Effector memory CD4-positive, alpha-beta T cell (primary cell): ENCODE measurements around the gene MS4A13.
"Not testable (repeated sequence)": the region's sequence is repeated elsewhere in the genome, so short reads cannot be mapped to it uniquely, and the experiment has no call there.

Source experiments
- DNase-seq, 3 donors: peaks; one replicate each; pipeline ENCODE4 v3.0.0-alpha.2; 2020
- H3K27ac ChIP-seq: 2 replicates; pipeline ENCODE4 v1.7.0; 2013; ENCODE audit warnings: mild to moderate bottlenecking, low read length, moderate library complexity; ENCODE audit not compliant: insufficient read depth, poor library complexity, severe bottlenecking
- H3K27me3 ChIP-seq: replicated peaks from 2 replicates; pipeline ENCODE4 v1.7.0; 2013; ENCODE audit warnings: mild to moderate bottlenecking, low read length; ENCODE audit not compliant: insufficient read depth, control insufficient read depth, poor library complexity, severe bottlenecking
- H3K36me3 ChIP-seq: 2 replicates; pipeline ENCODE4 v1.7.0; 2013; ENCODE audit warnings: mild to moderate bottlenecking, low read length, moderate library complexity; ENCODE audit not compliant: control insufficient read depth, insufficient read depth
- H3K4me1 ChIP-seq: 2 replicates; pipeline ENCODE4 v1.7.0; 2013; ENCODE audit warnings: low read length, mild to moderate bottlenecking; ENCODE audit not compliant: control insufficient read depth, insufficient read depth, poor library complexity, severe bottlenecking
- H3K4me3 ChIP-seq: 2 replicates; pipeline ENCODE4 v1.7.0; 2013; ENCODE audit warnings: low read length, low read depth, mild to moderate bottlenecking; ENCODE audit not compliant: insufficient read depth, poor library complexity, severe bottlenecking
- H3K9me3 ChIP-seq: 2 replicates; pipeline ENCODE4 v1.7.0; 2013; ENCODE audit warnings: mild to moderate bottlenecking, low read length, moderate library complexity; ENCODE audit not compliant: control insufficient read depth

MS4A13 gene

DNA sequence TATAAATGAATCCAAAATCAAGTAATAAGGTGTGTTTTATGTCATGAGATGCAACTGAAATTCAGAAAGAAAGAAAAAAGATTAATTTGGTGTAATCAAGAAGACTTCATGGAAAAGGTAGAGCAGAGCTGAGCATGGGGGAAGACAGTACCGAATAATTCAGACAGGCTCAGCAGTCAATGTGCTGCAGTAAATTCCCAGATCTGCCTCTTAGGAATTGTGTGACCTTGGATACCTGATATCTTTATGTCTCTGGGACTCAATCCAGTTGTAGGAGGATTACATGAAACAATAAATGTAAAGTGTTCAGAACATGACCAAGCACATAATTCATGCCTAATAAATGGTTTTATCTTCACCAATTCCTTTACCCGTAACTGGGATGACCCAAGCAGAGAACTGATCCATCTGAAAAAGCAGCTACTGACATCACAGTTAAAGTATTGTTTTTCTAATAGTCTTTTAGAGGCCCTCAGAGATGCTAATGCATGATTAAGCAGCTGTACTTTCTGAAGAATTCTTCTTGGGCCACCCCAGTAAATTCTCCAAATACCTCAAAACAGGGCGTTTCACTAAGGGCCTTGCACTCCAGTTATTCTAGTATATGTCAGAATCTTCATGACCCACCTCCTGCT lies 14.8 kb upstream of the MS4A13 start:
- H3K4me1 ChIP-seq, result no peaks in the 10 kb centered on the region
- no peak overlapping the region for H3K4me3 ChIP-seq
- no peak overlapping the region for H3K27ac ChIP-seq

GRCh38 chr11:60502221-60502775 lies 12.9 kb upstream of the MS4A13 start:
- no peak for DNase-seq
- Histone ChIP-seq H3K36me3 (no peaks in the 10 kb centered on the region), H3K4me3 (no peak overlapping the region), H3K27ac (no peak overlapping the region), H3K27me3 (no peaks in the 10 kb centered on the region), H3K4me1 (no peaks in the 10 kb centered on the region), H3K9me3 (no peaks in the 10 kb centered on the region)

More for the DNA sequence above, 14.8 kb upstream of the MS4A13 start:
- Histone ChIP-seq H3K36me3 (no peaks in the 10 kb centered on the region), H3K9me3 (no peaks in the 10 kb centered on the region), H3K27me3 (no peaks in the 10 kb centered on the region)
- DNase-seq, result no peak

DNA sequence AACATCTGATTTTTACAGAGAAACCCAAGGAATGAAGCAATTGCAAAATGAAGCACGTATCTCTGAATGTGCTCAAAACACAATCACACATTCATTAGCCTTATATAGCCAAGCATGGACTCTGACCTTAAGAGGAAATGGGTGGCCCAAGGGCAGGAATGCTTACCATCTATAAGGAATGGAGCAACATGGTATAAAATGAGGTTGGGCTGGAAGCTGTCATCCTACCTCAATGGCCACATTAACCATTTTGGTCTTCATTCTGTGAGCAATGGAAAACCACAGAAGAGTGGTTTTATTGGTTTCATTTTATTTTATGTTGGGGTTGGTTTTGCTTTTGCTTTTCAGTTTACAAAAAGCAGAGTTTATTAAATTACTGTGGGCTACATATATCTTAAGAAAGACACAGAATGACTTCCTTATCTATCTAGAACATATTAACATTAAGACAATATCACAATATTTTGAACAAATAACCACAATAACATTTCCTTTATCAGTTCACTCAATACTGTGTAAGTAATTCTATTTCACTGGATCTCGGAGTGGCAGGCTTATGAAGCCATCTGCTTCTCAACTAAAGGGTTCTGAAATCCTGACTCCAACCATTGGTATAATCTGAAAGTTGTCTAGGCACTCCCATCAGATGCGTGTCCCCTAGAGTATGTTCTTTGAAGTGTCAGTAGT lies 10.8 kb upstream of the MS4A13 start:
- no peak for DNase-seq
- no peaks in the 10 kb centered on the region for H3K4me1 ChIP-seq
- H3K9me3 ChIP-seq, result no peaks in the 10 kb centered on the region
- H3K4me3 ChIP-seq, result no peak overlapping the region
- no peaks in the 10 kb centered on the region for H3K36me3 ChIP-seq
- H3K27me3 ChIP-seq, result no peaks in the 10 kb centered on the region
- H3K27ac ChIP-seq, result no peak overlapping the region

DNA sequence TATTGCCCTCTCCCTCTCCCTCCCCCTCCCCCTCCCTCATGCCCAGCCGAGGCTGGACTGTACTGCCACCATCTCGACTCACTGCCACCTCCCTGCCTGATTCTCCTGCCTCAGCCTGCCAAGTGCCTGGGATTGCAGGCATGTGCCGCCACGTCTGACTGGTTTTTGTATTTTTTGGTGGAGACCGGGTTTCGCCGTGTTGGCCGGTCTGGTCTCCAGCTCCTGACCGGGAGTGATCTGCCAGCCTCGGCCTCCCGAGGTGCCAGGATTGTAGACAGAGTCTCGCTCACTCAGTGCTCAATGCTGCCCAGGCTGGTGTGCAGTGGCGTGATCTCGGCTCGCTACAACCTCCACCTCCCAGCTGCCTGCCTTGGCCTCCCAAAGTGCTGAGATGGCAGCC lies 5.6 kb upstream of the MS4A13 start:
- not testable (repeated sequence) for H3K27me3 ChIP-seq, DNase-seq, H3K9me3 ChIP-seq, H3K4me3 ChIP-seq, H3K27ac ChIP-seq, H3K36me3 ChIP-seq, H3K4me1 ChIP-seq

DNA sequence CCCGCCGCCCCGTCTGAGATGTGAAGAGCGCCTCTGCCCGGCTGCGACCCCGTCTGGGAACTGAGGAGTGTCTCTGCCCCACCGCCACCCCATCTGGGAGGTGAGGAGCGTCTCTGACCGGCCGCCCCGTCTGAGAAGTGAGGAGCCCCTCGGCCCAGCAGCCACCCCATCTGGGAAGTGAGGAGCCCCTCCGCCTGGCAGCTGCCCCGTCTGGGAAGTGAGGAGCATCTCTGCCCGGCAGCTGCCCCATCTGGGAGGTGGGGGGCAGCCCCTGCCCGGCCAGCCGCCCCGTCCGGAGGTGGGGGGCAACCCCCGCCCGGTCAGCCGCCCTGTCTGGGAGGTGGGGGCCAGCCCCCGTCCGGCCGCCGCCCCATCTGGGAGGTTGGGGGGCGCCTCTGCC lies 5.0 kb upstream of the MS4A13 start:
- H3K4me1 ChIP-seq, result not testable (repeated sequence)

GRCh38 chr11:60511393-60511792 lies 3.8 kb upstream of the MS4A13 start:
- no peaks in the 10 kb centered on the region for H3K27me3 ChIP-seq
- no peaks in the 10 kb centered on the region for H3K9me3 ChIP-seq
- H3K4me1 ChIP-seq, result no peaks in the 10 kb centered on the region
- no peak overlapping the region for H3K27ac ChIP-seq
- no peak for DNase-seq
- H3K4me3 ChIP-seq, result no peak overlapping the region
- H3K36me3 ChIP-seq, result no peaks in the 10 kb centered on the region

More for the DNA sequence above, 5.0 kb upstream of the MS4A13 start:
- H3K9me3 ChIP-seq, DNase-seq, H3K27me3 ChIP-seq, H3K36me3 ChIP-seq, H3K27ac ChIP-seq, H3K4me3 ChIP-seq: not testable (repeated sequence)

GRCh38 chr11:60512651-60513225 lies 2.5 kb upstream of the MS4A13 start:
- Histone ChIP-seq H3K4me3 (no peak overlapping the region), H3K27me3 (peaks cover 5% of the 10 kb centered on the region), H3K4me1 (no peaks in the 10 kb centered on the region), H3K36me3 (no peaks in the 10 kb centered on the region), H3K27ac (no peak overlapping the region), H3K9me3 (no peaks in the 10 kb centered on the region)
- DNase-seq, result no peak

- Histone ChIP-seq H3K27me3 (peaks cover 5% of the 10 kb centered on the region), H3K9me3 (no peaks in the 10 kb centered on the region), H3K27ac (no peak overlapping the region), H3K36me3 (no peaks in the 10 kb centered on the region), H3K4me3 (no peak overlapping the region), H3K4me1 (no peaks in the 10 kb centered on the region)
- DNase-seq, result no peak
Observed at GRCh38 chr11:60513496-60514460, 1.4 kb upstream of the MS4A13 start.

DNA sequence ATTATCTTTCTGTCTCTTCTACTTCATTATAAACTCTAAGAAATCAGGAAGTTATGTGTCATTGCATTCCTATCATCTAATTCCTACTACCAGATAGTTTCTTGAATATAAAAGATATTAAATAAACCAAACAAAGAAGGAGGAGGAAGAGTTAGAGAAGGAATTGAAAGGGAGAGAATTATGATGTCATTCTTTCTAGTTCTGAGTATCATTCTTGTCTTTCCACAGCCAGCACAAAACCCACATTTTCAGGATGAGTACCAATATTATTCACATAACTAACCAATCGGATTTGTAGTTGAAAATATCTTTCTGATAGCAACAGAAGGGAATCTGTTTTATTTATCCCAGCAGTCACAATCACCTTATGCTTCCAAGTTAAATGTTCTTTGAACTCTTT lies 13.3 kb downstream of the MS4A13 start:
- Histone ChIP-seq H3K27me3 (no peaks in the 10 kb centered on the region), H3K27ac (no peak overlapping the region), H3K4me1 (no peaks in the 10 kb centered on the region), H3K9me3 (no peaks in the 10 kb centered on the region), H3K4me3 (no peak overlapping the region), H3K36me3 (no peaks in the 10 kb centered on the region)
- no peak for DNase-seq
